ENCODE data around the gene NNMT.

Gene NNMT

DNA sequence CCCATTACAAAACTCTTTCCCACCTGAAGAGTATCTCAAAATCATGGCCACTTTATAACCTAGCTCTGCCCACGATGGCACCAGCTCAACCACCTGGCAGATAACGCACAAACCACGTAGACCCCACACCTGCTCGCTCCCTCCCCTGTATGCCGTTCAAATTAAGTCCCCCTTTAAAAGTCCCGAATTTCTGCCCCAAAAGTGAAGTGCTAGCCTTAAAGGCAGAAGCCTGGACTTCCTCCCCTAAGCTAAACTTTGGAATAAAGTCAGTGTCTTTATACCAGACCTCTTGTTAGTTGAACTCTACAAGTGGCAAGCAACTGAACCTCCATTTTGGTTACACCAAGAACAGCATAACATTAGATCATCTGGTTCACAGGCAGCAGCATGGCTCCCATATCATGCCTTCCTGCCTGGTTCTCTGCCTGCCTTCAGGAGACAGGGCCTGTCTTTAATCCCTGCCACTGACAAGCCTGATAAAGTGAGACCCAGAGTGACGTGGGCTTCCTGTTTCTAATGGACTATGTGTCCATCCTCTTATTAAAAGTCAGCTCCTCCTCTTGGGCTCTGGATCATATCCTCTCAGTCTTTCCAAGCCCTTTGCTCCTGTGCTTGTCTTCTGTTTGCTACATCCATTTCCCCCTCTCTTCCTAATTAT, 32.6 kb upstream of the NNMT start:
- DNase-seq = no peak

DNA sequence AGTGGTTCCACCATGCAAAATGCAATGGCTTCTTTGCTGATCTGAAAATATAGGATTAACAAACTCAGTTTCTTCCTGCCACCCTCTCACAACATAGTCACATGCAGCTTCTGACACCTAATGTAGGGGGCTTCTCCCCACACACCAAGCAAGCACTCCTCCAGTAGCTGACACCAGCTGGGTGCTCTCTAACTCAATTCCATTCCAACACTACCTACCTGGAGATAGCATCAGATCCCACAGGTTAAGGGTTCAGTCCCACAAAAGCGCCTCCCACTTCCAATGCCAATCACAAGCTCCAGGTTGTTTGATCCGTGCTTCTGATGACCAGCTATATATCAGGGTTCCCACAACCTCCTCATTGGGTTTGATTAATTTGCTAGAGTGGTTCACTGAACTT, 31.8 kb upstream of the NNMT start:
- no peak for DNase-seq

DNA sequence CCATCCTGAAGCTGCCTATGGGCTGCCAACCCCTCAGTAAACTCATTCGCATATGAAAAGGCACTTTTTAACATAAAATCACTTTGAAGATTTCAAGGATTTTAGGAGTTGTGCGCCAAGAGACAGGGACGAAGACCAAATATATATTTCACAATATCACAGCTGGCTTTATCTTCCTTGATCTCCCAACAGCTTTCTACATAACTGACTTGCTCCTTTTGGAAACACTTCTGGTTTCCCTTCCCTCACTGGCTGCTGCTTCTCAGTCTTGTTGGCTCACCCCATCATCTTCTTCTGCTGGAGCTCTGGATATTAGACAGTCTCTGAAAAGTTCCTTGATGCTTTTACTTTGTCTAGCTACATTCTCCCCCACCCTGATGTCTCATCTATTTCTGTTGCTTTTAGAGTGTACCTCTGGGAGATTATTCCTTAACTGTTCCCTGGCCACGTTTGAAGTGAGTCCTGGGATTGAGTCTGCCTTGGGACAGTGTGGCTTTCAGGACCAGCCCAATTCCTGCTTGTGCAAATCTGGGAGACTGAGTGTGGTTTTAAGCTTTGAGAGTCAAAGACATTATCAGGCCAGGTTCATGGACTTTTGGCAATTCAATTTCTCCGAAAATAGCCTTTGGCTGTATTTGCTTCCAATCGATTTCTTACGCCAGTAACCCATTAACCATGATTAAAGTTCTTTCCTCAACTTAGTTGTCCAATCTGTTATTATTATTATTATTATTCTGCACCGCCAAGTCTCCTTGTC, 30.9 kb upstream of the NNMT start:
- DNase-seq = no peak

DNA sequence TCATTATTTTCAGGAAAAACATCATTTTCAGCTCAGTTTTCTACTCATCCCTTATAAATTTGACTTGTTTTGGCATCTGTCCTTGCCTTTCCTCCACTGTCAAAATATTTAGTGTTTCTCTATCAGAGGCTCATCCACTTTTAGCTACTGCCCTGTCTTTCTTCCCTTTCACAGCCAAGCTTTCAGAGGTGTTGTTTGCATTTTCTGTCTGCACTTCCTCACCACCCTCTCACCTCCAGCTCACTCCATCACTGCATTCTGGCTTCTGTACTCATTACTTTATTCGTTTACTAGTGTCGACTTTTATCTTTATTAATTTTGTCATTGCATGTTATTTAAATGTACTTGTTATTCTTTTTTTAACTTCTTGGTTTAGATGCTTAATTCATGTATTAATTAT, 26.7 kb upstream of the NNMT start:
- no peak for DNase-seq

DNA sequence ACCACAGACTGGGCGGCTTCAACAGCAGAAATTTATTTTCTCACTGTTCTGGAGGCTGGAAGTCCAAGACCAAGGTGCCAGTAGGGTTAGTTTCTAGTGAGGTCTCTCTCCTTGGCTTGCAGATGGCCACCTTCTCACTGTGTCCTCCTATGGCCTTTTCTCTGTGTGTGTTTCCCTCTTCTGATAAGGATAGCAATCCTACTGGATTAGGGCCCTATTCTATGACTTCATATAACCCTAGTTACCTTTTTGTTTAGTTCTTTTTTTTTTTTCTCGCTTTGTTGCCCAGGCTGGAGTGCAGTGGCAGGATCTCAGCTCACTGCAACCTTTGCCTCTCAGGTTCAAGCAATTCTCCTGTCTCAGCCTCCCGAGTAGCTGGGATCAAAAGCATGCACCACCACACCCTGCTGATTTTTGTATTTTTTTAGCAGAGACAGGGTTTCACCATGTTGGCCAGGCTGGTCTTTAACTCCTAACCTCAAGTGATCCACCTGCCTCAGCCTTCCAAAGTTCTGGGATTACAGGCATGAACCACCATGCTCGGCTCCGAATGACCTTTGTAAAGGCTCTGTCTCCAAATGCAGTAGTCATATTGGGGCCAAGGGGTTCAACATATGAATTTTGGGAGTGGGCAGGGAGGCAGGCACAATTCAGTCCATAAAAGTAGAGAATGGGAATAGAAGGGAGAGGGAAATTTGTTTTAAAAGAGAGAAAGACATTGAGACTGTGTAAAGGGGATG, 25.5 kb upstream of the NNMT start:
- DNase-seq = no peak

- no peak for DNase-seq
Measured at GRCh38 chr11:114271316-114271715, 24.9 kb upstream of the NNMT start.

DNA sequence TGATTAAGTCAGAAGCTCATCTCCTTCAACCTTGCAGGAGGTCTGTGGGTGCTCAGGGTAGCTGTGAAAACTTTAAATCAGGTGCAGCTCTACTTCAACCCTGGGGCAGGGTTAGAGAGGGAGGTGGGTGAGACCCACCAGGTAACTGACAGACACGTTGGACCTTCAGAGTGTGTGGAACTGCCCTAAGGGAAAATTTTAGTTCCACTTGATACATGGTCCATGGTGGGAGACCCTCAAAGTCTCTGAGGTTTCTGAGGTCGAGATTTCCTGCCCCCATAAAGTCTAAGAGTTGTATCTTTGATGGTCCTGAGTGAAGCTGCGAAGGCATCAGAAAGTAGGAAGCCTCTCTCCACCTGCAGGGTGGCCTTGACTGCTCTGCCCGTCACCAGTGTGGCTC, 23.9 kb upstream of the NNMT start:
- no peak for DNase-seq

GRCh38 chr11:114273071-114273470, 23.1 kb upstream of the NNMT start:
- no peak for DNase-seq

GRCh38 chr11:114273890-114274635, 22.1 kb upstream of the NNMT start:
- DNase-seq = no peak

DNA sequence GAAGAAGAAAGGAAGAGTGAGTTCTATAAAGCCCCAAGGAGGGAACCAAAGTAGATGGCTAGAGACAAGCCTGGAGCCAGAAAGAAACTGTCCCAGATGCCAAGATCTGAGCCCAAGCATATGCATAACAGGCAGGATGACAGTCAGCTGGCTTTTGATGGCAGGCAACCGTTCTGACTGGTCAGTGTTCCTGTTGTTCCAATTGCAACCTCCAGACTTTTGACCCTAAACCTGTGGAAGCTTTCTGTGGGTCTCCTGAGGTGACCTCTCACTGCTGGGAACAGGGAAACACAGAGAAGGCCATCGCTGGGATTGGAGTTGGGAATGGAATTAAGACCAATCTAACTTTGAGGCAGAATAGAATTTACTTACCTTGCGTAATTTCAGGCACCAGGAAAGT, 21.6 kb upstream of the NNMT start:
- DNase-seq = no peak

DNA sequence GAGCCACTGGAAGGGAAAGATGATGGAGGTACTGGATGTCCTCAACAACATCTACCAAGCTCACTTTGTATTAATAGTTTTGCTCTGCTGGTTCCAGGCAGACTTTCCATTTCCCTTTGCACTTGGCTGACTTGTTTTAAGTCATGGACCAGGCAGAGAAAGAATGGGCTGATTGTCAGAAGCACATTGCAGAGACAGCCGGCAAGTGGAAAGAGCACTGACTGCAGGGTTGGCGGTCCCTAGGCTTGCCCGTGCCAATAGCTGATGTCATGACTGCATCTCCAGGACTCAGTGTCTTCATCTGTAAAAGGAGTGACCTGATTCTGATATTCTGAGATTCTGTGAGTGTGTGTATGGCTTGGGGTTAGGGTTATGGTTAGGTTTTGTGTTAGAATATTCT, 20.9 kb upstream of the NNMT start:
- no peak for DNase-seq

- no peak for DNase-seq
Measured at GRCh38 chr11:114276077-114276476, 20.1 kb upstream of the NNMT start.

- DNase-seq = no peak
Measured at GRCh38 chr11:114277637-114278341, 18.4 kb upstream of the NNMT start.

DNA sequence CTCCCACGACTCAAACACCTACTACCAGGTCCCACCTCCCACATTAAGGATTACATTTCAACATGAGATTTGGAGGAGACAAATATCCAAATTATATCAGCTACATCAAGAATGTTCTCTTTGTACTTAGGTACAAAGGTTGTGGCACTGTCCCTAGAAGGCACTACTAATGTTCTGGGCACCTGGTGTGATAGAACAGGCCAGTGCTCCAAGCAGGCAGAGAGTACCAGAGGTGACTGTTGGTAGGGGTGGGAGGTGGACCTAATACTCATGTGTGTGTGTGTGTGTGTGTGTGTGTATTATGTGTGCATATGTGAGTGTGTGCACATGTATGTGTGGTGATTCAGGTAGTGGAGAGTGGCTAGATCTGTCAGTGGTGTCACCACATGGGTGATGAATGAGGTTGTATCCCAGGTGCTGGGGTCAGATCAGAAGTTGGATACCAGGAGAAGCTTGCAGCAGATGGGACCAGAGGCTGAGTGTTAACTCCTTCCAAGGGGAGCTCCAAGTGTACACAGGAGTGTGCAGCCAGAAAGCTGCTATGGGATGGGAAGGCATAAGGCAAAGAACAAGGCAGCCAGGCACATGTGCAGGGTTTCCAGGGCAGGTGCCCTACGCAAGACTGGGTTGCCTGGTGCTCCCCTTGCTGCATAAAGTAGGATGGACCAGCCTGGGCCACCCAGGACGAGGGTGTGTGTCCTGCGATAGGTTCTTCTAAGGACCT, 17.7 kb upstream of the NNMT start:
- DNase-seq = no peak

GRCh38 chr11:114279792-114280546, 16.2 kb upstream of the NNMT start:
- DNase-seq = no peak

- DNase-seq = peak; percentile 28 to 37 (median 29)
Measured at GRCh38 chr11:114280696-114281095, 15.5 kb upstream of the NNMT start.

DNA sequence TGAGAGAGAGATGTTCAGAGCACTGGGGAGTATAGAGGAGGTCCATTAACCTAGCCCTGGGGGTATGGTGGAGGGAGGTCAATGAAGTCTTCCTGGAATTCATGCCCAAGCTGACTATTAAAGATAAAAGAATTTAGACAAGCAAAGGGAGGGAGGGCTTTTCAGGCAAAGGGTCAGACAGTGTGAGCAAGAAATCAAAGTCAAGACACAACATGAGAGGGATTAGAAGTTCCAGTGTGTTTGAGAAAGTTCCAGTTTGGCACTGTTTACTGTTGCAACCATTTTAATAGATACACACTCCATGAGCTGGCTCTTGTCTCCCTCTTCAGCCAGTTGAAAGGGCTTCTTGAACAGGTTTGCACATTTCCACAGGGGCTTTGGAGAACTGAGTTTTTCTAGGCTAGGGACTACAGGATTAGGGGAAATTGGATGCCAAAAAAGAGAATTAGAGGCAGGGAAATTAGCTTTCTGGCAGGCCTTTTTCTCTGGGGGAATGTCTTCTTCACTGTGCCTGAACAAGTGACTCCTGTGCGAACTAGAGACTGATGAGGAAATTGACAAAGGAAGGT, 14.7 kb upstream of the NNMT start:
- DNase-seq = no peak

GRCh38 chr11:114282488-114282887, 13.7 kb upstream of the NNMT start:
- no peak for DNase-seq

- no peak for DNase-seq
Measured at GRCh38 chr11:114283422-114283821, 12.8 kb upstream of the NNMT start.

GRCh38 chr11:114284021-114284420, 12.2 kb upstream of the NNMT start:
- no peak for DNase-seq

DNA sequence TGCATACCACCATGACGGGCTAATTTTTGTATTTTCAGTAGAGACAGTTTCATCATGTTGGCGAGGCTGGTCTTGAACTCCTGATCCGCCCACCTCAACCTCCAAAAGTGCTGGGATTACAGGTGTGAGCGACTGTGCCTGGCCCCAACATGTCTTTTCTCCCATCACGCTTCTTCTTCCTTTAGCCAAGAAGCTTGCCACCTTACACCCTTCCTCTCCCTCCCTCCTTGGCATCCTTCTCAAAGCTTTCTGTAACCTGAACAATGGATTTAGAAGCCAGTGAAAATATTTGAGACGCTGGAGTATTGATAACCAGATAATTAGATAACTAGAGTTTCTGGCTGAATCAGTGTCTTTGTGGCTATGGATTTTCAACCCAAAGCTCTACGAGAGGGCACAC, 11.3 kb upstream of the NNMT start:
- no peak for DNase-seq

Measured in suppressor macrophage treated with lipopolysaccharide for 1 hour (primary cell).